Glutamatergic neuron (in vitro differentiated cells): ENCODE data around the gene NUDT16L1. TPM values are rescaled to one million over a fixed set of nuclear protein-coding genes. Genes with fewer than 3 reads are reported as not detected.
"Not testable (repeated sequence)": the region's sequence is repeated elsewhere in the genome, so short reads cannot be mapped to it uniquely, and the experiment has no call there.

Experiments used
- DNase-seq: peaks from one replicate; pipeline ENCODE4 v3.0.0; 2022
- H3K27ac Mint-ChIP-seq: one replicate; pipeline ENCODE4 v1.8.0; 2020; ENCODE audit warnings: mild to moderate bottlenecking, mixed read lengths, inconsistent platforms; ENCODE audit not compliant: unreplicated experiment
- H3K27me3 Mint-ChIP-seq: one replicate; pipeline ENCODE4 v1.8.0; 2020; ENCODE audit warnings: mild to moderate bottlenecking, moderate library complexity, mixed read lengths, inconsistent platforms; ENCODE audit not compliant: unreplicated experiment
- H3K36me3 Mint-ChIP-seq: one replicate; pipeline ENCODE4 v1.8.0; 2020; ENCODE audit warnings: mild to moderate bottlenecking, mixed read lengths, inconsistent platforms; ENCODE audit not compliant: unreplicated experiment
- H3K4me1 Mint-ChIP-seq: one replicate; pipeline ENCODE4 v1.8.0; 2020; ENCODE audit warnings: mild to moderate bottlenecking, low read depth, mixed read lengths, inconsistent platforms; ENCODE audit not compliant: unreplicated experiment
- H3K4me3 Mint-ChIP-seq: one replicate; pipeline ENCODE4 v1.8.0; 2020; ENCODE audit warnings: mild to moderate bottlenecking, mixed read lengths, inconsistent platforms; ENCODE audit not compliant: unreplicated experiment
- H3K9me3 Mint-ChIP-seq: one replicate; pipeline ENCODE4 v1.8.0; 2020; ENCODE audit warnings: mild to moderate bottlenecking, moderate library complexity, mixed read lengths, inconsistent platforms; ENCODE audit not compliant: unreplicated experiment
- total RNA-seq: library from RNA; stranded (reverse); fragmentation: NEBNext Ultra II Directional; extraction: Animal tissue kit (Norgen Biotek cat#: 25700); gene quantifications from one replicate; pipeline ENCODE4 v1.2.1, GENCODE V29; 2021; ENCODE audit not compliant: unreplicated experiment
- TF ChIP-seq, protein P1 (sequence below): fragments of 200-600 bp; sonication (generic); IDR thresholded peaks from one replicate; pipeline ENCODE4 v1.5.0; 2021; ENCODE audit not compliant: partially characterized antibody, unreplicated experiment

NUDT16L1 gene
- total RNA-seq, 1 donor from 2014 or later: 34.3 TPM

DNA sequence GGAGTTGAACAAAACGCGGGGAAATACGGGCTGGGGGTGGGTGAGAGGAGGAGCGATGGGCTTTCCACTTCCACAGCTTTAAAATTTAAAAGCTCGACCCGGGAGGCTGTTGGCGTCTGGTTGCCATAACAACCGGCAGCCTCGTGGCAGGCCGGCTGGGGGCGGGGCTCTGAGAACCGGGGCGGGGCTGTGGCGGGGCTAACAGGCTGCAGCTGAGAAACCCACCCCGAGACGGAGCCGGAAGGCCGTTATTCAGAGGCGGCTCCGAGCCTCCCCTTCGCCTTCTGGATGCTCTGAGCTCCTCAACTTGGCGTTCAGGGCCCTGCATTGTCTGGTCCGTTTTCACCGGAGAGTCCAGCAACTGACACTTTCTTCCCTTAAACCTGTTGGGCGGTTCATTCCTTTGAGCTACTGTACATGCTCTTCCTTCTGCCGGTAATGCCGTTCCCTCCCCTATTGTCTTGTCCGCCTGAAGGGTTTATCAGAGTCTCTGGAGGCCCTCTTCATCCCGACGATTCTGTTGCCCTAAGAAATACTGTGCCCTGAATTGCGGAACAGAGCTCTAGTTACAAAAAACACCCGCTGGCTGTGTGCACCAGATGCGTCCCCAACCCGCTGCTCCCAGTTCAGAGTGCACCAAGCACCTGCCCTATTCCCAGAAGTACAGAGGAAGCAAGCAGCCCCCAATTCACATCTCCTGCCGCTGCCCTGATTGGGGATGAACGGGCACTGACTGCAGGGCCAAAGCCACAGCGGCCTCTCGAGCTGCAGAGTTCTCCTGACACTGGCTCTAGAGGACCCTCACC lies 41.6 kb downstream of the NUDT16L1 start:
- DNase-seq: peak; percentile 96
- H3K9me3 Mint-ChIP-seq: peaks cover 6% of the 10 kb centered on the region
- H3K4me3 Mint-ChIP-seq: peak overlapping the region; percentile 98
- H3K27ac Mint-ChIP-seq: peak overlapping the region; percentile 98
- peaks cover 3% of the 10 kb centered on the region for H3K27me3 Mint-ChIP-seq
- H3K4me1 Mint-ChIP-seq: peaks cover 6% of the 10 kb centered on the region
- TF ChIP-seq, protein P1, sequence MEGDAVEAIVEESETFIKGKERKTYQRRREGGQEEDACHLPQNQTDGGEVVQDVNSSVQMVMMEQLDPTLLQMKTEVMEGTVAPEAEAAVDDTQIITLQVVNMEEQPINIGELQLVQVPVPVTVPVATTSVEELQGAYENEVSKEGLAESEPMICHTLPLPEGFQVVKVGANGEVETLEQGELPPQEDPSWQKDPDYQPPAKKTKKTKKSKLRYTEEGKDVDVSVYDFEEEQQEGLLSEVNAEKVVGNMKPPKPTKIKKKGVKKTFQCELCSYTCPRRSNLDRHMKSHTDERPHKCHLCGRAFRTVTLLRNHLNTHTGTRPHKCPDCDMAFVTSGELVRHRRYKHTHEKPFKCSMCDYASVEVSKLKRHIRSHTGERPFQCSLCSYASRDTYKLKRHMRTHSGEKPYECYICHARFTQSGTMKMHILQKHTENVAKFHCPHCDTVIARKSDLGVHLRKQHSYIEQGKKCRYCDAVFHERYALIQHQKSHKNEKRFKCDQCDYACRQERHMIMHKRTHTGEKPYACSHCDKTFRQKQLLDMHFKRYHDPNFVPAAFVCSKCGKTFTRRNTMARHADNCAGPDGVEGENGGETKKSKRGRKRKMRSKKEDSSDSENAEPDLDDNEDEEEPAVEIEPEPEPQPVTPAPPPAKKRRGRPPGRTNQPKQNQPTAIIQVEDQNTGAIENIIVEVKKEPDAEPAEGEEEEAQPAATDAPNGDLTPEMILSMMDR: no peak
- H3K36me3 Mint-ChIP-seq: no peaks in the 10 kb centered on the region

DNA sequence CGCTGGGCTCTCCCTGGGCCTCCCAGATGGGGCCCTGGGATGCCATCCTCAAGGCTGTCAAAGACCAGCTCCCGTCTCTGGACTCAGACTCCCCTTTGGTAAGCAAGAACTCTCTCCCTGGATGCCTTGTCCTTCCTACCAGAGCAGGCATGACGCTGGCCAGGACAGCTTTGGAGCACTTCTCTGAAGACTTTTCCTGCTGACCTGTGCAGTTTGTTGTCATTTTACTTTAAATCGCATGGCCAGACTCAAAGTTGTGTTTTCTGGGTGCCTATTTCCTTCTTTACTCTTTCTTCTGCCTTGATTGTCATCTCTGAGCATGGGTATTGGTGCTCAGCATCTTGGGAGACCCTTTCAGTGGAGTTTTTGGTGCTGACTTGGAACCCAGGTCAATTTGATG lies 43.2 kb downstream of the NUDT16L1 start:
- no peak overlapping the region for H3K4me3 Mint-ChIP-seq
- H3K4me1 Mint-ChIP-seq: peaks cover 6% of the 10 kb centered on the region
- H3K27me3 Mint-ChIP-seq: peaks cover 3% of the 10 kb centered on the region

GRCh38 chr16:4737545-4737944 lies 44.2 kb downstream of the NUDT16L1 start:
- TF ChIP-seq, protein P1: no peak
- Mint-ChIP-seq H3K27ac (no peak overlapping the region), H3K27me3 (peaks cover 3% of the 10 kb centered on the region), H3K9me3 (peaks cover 6% of the 10 kb centered on the region), H3K4me1 (peaks cover 6% of the 10 kb centered on the region), H3K36me3 (no peaks in the 10 kb centered on the region), H3K4me3 (no peak overlapping the region)
- DNase-seq: no peak

More for the DNA sequence above, 43.2 kb downstream of the NUDT16L1 start:
- no peak for DNase-seq
- no peaks in the 10 kb centered on the region for H3K36me3 Mint-ChIP-seq
- peaks cover 6% of the 10 kb centered on the region for H3K9me3 Mint-ChIP-seq
- TF ChIP-seq, protein P1: no peak
- no peak overlapping the region for H3K27ac Mint-ChIP-seq

DNA sequence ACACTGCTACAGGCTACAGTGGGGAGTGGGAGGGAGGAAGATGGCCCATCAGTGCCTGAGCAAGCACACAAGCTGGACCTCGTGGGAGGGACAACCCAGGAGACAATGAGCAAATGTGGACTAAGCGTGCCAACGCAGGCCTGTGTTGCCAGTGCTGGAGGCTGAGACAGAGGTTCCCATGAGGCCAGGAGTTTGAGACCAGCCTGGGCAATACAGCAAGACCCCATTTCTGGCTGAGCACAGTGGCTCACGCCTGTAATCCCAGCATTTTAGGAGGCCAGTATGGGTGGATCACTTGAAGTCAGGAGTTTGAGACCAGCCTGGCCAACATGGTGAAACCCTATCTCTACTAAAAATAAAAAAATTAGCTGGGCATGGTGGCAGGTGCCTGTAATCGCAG lies 45.0 kb downstream of the NUDT16L1 start:
- not testable (repeated sequence) for H3K27me3 Mint-ChIP-seq, H3K27ac Mint-ChIP-seq, H3K9me3 Mint-ChIP-seq, H3K4me3 Mint-ChIP-seq, H3K36me3 Mint-ChIP-seq, DNase-seq, H3K4me1 Mint-ChIP-seq

DNA sequence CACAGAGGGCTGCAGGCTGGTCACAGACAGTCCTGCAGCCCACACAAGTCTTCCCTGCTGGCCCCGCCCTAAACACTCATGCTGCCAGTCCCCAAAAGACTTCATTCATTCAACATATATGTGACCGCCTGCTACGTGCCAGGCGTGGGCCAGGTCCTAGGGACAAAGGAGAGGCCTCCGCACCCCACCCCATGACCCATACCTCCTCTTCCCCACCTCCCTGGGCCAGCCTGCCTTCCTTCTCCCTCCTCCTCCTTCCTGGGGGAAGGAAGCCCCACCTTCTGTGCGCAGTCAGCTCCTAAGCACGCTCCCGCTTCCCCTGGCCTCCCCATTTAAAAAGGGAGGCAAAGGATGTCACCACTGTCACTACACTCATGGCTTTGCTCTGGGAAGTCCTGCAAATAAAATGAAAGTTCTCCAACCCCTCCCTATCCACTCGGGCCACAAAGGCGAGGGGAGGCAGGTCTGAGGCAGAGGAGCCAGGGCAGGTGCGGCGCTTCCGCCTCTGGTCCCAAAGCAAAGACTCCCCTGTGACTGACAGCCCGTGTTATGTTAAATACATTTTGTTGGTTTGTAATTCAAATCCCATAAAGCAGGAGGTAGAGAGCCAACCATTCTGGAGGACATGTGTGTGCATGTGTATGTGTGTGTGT lies 50.0 kb downstream of the NUDT16L1 start:
- Mint-ChIP-seq H3K27ac (peak overlapping the region; percentile 34), H3K27me3 (no peaks in the 10 kb centered on the region), H3K9me3 (peaks cover 2% of the 10 kb centered on the region), H3K36me3 (no peaks in the 10 kb centered on the region), H3K4me1 (peaks cover 17% of the 10 kb centered on the region), H3K4me3 (no peak overlapping the region)
- no peak for DNase-seq
- TF ChIP-seq, protein P1: no peak
